ENCODE measurements around the gene KMT2B.
"Not testable (repeated sequence)": the region's sequence is repeated elsewhere in the genome, so short reads cannot be mapped to it uniquely, and the experiment has no call there.

KMT2B gene

GRCh38 chr19:35717665-35718344 is at the start of gene KMT2B:
KMT2B (plus strand) TSS chr19:35718003; CDS start chr19:35718019, 16 bp downstream.
- H3K4me1 Mint-ChIP-seq, result peaks cover 60% of the 10 kb centered on the region
- H3K9me3 Mint-ChIP-seq, result no peaks in the 10 kb centered on the region
- DNase-seq (ENCODE audit: low spot score in 2 of 2), result no peak
- ATAC-seq (replicated peaks; ENCODE audit: extremely low read depth, poor library complexity, severe bottlenecking), result peak; percentile 18
- H3K4me3 Mint-ChIP-seq, result peak within 1 kb of the TSS; percentile 97
- peaks cover 31% of the 10 kb centered on the region for H3K36me3 Mint-ChIP-seq (ENCODE audit: insufficient read depth)
- no peaks in the 10 kb centered on the region for H3K27me3 Mint-ChIP-seq
- H3K27ac Mint-ChIP-seq (ENCODE audit: low read depth), result peak within 1 kb of the TSS; percentile 98

GRCh38 chr19:35669566-35669965 is 48.2 kb upstream of the KMT2B start:
- DNase-seq (ENCODE audit: low spot score in 2 of 2) (no peak), ATAC-seq (replicated peaks; ENCODE audit: extremely low read depth, poor library complexity, severe bottlenecking) (no peak)
- Mint-ChIP-seq H3K4me1 (peaks cover 13% of the 10 kb centered on the region), H3K9me3 (no peaks in the 10 kb centered on the region), H3K27me3 (peaks cover 41% of the 10 kb centered on the region), H3K4me3 (no peak overlapping the region), H3K27ac (ENCODE audit: low read depth) (no peak overlapping the region), H3K36me3 (ENCODE audit: insufficient read depth) (peaks cover 5% of the 10 kb centered on the region)

GRCh38 chr19:35669974-35670373 is 47.8 kb upstream of the KMT2B start:
- no peak for DNase-seq (ENCODE audit: low spot score in 2 of 2)
- Mint-ChIP-seq H3K36me3 (ENCODE audit: insufficient read depth) (peaks cover 5% of the 10 kb centered on the region), H3K27ac (ENCODE audit: low read depth) (no peak overlapping the region), H3K27me3 (peaks cover 41% of the 10 kb centered on the region), H3K4me1 (peaks cover 13% of the 10 kb centered on the region), H3K9me3 (no peaks in the 10 kb centered on the region), H3K4me3 (no peak overlapping the region)
- ATAC-seq (replicated peaks; ENCODE audit: extremely low read depth, poor library complexity, severe bottlenecking), result no peak

- ATAC-seq (replicated peaks; ENCODE audit: extremely low read depth, poor library complexity, severe bottlenecking) (no peak), DNase-seq (ENCODE audit: low spot score in 2 of 2) (no peak)
- Mint-ChIP-seq H3K36me3 (ENCODE audit: insufficient read depth) (peaks cover 2% of the 10 kb centered on the region), H3K27ac (ENCODE audit: low read depth) (no peak overlapping the region), H3K4me1 (peaks cover 13% of the 10 kb centered on the region), H3K27me3 (peaks cover 44% of the 10 kb centered on the region), H3K9me3 (no peaks in the 10 kb centered on the region), H3K4me3 (no peak overlapping the region)
Measured at GRCh38 chr19:35670686-35671085, 47.1 kb upstream of the KMT2B start.

GRCh38 chr19:35671818-35672217 is 46.0 kb upstream of the KMT2B start:
- ATAC-seq (replicated peaks; ENCODE audit: extremely low read depth, poor library complexity, severe bottlenecking), result no peak
- Mint-ChIP-seq H3K4me1 (peaks cover 13% of the 10 kb centered on the region), H3K27me3 (peaks cover 55% of the 10 kb centered on the region), H3K9me3 (no peaks in the 10 kb centered on the region), H3K36me3 (ENCODE audit: insufficient read depth) (peaks cover 2% of the 10 kb centered on the region), H3K4me3 (no peak overlapping the region), H3K27ac (ENCODE audit: low read depth) (no peak overlapping the region)
- DNase-seq (ENCODE audit: low spot score in 2 of 2), result no peak

- peaks cover 63% of the 10 kb centered on the region for H3K27me3 Mint-ChIP-seq
- peak overlapping the region; percentile 58 for H3K27ac Mint-ChIP-seq (ENCODE audit: low read depth)
- peaks cover 2% of the 10 kb centered on the region for H3K36me3 Mint-ChIP-seq (ENCODE audit: insufficient read depth)
- H3K4me1 Mint-ChIP-seq, result peaks cover 13% of the 10 kb centered on the region
- H3K4me3 Mint-ChIP-seq, result peak overlapping the region; percentile 75
- peak in 1 of 2 donors; percentile 17 for DNase-seq (ENCODE audit: low spot score in 2 of 2)
- H3K9me3 Mint-ChIP-seq, result no peaks in the 10 kb centered on the region
- ATAC-seq (replicated peaks; ENCODE audit: extremely low read depth, poor library complexity, severe bottlenecking), result peak; percentile 83
Measured at GRCh38 chr19:35673121-35673804, 44.5 kb upstream of the KMT2B start.

- no peak overlapping the region for H3K4me3 Mint-ChIP-seq
- no peaks in the 10 kb centered on the region for H3K9me3 Mint-ChIP-seq
- H3K36me3 Mint-ChIP-seq (ENCODE audit: insufficient read depth), result no peaks in the 10 kb centered on the region
- H3K4me1 Mint-ChIP-seq, result peaks cover 13% of the 10 kb centered on the region
- no peak overlapping the region for H3K27ac Mint-ChIP-seq (ENCODE audit: low read depth)
- no peak for DNase-seq (ENCODE audit: low spot score in 2 of 2)
- peaks cover 51% of the 10 kb centered on the region for H3K27me3 Mint-ChIP-seq
- ATAC-seq (replicated peaks; ENCODE audit: extremely low read depth, poor library complexity, severe bottlenecking), result no peak
Measured at GRCh38 chr19:35675589-35676140, 42.1 kb upstream of the KMT2B start.

GRCh38 chr19:35689836-35690235 is 28.0 kb upstream of the KMT2B start:
- Mint-ChIP-seq H3K36me3 (ENCODE audit: insufficient read depth) (no peaks in the 10 kb centered on the region), H3K4me3 (no peak overlapping the region), H3K27me3 (no peaks in the 10 kb centered on the region), H3K27ac (ENCODE audit: low read depth) (no peak overlapping the region), H3K4me1 (no peaks in the 10 kb centered on the region), H3K9me3 (no peaks in the 10 kb centered on the region)
- ATAC-seq (replicated peaks; ENCODE audit: extremely low read depth, poor library complexity, severe bottlenecking) (no peak), DNase-seq (ENCODE audit: low spot score in 2 of 2) (no peak)

- H3K36me3 Mint-ChIP-seq (ENCODE audit: insufficient read depth); H3K27me3 Mint-ChIP-seq; H3K4me3 Mint-ChIP-seq; ATAC-seq (replicated peaks; ENCODE audit: extremely low read depth, poor library complexity, severe bottlenecking); H3K4me1 Mint-ChIP-seq; DNase-seq (ENCODE audit: low spot score in 2 of 2); H3K27ac Mint-ChIP-seq (ENCODE audit: low read depth); H3K9me3 Mint-ChIP-seq: not testable (repeated sequence)
Measured at GRCh38 chr19:35691106-35691505, 26.7 kb upstream of the KMT2B start.

- DNase-seq (ENCODE audit: low spot score in 2 of 2) (no peak), ATAC-seq (replicated peaks; ENCODE audit: extremely low read depth, poor library complexity, severe bottlenecking) (no peak)
- Mint-ChIP-seq H3K27ac (ENCODE audit: low read depth) (no peak overlapping the region), H3K4me1 (no peaks in the 10 kb centered on the region), H3K4me3 (no peak overlapping the region), H3K9me3 (no peaks in the 10 kb centered on the region), H3K36me3 (ENCODE audit: insufficient read depth) (no peaks in the 10 kb centered on the region), H3K27me3 (no peaks in the 10 kb centered on the region)
Measured at GRCh38 chr19:35692010-35692409, 25.8 kb upstream of the KMT2B start.

- DNase-seq (ENCODE audit: low spot score in 2 of 2), result no peak
- Mint-ChIP-seq H3K4me1 (no peaks in the 10 kb centered on the region), H3K36me3 (ENCODE audit: insufficient read depth) (no peaks in the 10 kb centered on the region), H3K27ac (ENCODE audit: low read depth) (no peak overlapping the region), H3K9me3 (no peaks in the 10 kb centered on the region), H3K4me3 (no peak overlapping the region), H3K27me3 (no peaks in the 10 kb centered on the region)
- ATAC-seq (replicated peaks; ENCODE audit: extremely low read depth, poor library complexity, severe bottlenecking), result no peak
Measured at GRCh38 chr19:35693422-35693821, 24.4 kb upstream of the KMT2B start.

GRCh38 chr19:35693835-35694599 is 23.8 kb upstream of the KMT2B start:
- Mint-ChIP-seq H3K36me3 (ENCODE audit: insufficient read depth) (no peaks in the 10 kb centered on the region), H3K4me3 (no peak overlapping the region), H3K4me1 (no peaks in the 10 kb centered on the region), H3K9me3 (no peaks in the 10 kb centered on the region), H3K27me3 (no peaks in the 10 kb centered on the region), H3K27ac (ENCODE audit: low read depth) (no peak overlapping the region)
- DNase-seq (ENCODE audit: low spot score in 2 of 2), result peak; percentile 86
- ATAC-seq (replicated peaks; ENCODE audit: extremely low read depth, poor library complexity, severe bottlenecking), result peak; percentile 100
